ENCODE results near the gene FIBP.

GRCh38 chr11:65843811-65844210 is 44.5 kb downstream of the FIBP start:
- TF ChIP-seq CTCF (IDR thresholded peaks at IDR 0.05 in 4 of 5, conservative IDR thresholded peaks at IDR 0.05 in 1 of 5), result no peak
- no peak for TF ChIP-seq POLR2A (IDR thresholded peaks at IDR 0.05)
